NCI-H2171 treated with DMSO at 0.1 percent for 48 hours (cell line): Measurements from ENCODE around the gene ADAM12.
"Not testable (repeated sequence)": the region's sequence is repeated elsewhere in the genome, so short reads cannot be mapped to it uniquely, and the experiment has no call there.

ENCODE experiments used
- DNase-seq: peaks from one replicate; lab custom pipeline; 2025; lab: John Stamatoyannopoulos, UW

ADAM12 gene

GRCh38 chr10:126177417-126178030, 210.8 kb downstream of the ADAM12 start:
- no peak for DNase-seq

- no peak for DNase-seq
Observed at GRCh38 chr10:126175641-126176262, 212.5 kb downstream of the ADAM12 start.

DNA sequence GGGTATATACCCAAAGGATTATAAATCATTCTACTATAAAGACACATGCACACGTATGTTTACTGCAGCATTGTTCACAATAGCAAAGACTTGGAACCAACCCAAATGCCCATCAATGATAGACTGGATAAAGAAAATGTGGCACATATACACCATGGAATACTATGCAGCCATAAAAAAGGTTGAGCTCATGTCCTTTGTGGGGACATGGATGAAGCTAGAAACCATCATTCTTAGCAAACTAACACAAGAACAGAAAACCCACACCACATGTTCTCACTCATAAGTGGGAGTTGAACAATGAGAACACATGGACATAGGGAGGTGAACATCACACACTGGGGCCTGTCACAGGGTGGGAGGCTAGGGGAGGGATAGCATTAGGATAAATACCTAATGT, 215.5 kb downstream of the ADAM12 start:
- not testable (repeated sequence) for DNase-seq

DNA sequence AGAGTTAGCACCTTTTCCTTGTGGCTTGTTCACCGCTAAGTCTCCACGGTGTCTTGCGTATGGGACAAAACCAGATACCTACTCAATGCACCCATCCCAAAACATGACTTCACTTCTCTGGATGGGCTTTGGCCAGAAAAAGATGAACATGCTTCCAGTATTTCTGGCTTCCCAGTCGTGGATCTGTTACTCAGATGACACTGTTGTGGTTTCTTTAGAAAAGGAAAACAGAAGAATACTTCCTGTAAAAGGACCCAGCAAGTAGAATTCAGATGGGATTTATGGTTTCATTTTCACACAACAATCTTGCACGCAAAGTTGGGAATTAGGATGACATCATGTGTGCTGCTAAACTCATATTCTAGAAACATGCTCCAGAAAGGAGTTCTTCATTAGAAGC, 216.7 kb downstream of the ADAM12 start:
- DNase-seq, result no peak

GRCh38 chr10:126170776-126171175, 217.5 kb downstream of the ADAM12 start:
- DNase-seq, result no peak

- DNase-seq, result no peak
Observed at GRCh38 chr10:126170371-126170770, 217.9 kb downstream of the ADAM12 start.

DNA sequence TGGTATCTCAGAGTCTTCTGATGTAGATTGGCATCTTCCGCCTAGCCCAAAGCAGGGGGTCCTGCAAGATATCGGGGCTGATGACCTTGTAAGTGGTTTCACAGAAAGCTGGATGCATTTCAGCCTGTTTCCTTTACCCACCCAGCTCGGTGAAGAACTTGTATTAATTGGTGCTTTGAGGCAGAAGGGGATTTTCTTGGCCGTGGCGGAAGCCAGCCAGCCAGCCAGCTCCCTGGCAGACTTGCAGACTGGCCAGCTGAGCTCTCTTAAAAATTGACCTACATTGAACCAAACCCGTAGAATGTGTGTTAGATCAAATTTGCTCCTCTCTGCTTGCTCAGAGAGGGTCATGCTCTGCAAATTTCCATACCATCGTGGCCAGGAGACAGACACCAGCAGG, 218.4 kb downstream of the ADAM12 start:
- no peak for DNase-seq

DNA sequence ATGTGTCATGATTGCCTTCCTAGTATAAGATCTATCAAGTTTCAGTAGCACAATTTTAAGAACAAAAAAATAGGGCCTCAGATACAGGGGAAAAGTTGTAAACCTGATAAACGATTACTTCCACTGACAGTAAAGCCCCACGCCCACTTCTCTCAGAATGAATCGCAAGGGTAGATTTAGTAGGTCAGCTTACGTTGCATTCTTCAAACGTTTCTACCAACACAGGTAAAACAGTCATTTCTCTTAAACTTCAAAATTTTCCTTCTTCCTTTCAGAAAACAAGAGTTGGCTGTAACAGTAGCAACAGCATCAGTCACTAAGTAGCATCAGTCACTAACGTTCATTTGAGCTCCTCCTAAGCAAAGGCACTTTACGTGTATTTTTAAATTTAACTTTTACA, 221.5 kb downstream of the ADAM12 start:
- no peak for DNase-seq

- DNase-seq, result no peak
Observed at GRCh38 chr10:126165874-126166273, 222.4 kb downstream of the ADAM12 start.

DNA sequence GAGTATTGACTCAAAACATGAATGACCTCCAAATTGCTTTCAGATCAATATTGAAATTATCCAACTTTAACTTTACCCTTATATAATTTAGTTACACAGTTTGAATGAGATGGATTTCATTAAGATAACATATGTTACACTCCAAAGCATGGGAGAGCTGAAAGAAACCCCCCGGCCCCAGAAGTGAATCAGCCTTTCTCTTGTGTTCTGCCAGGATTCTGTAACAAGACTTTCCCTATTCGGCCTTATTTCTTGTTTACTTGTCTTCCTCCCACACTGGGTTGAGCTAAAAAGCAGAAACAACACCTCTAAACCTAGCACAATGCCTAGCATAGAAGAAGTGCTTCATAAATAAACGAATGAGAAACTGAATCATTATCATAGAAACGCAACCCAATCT, 224.8 kb downstream of the ADAM12 start:
- DNase-seq, result no peak

DNA sequence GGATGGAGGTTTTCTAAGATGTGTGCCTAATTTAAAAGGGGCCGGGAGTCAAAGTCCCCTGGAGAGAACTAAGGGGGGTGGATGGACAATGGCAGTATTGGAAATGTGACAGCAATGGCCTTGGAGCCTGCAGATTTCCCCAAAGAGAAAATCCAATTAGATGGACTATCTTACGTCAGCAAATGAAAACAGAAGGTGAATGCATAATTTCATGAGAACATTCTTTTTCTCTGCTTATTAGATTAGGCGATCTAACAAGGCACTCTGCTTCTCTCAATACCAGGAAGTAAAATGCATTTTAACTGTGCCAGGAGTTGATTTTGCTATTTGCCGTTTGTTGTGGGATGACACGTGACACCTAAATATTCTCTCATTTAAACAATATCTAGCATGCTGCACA, 226.6 kb downstream of the ADAM12 start:
- DNase-seq, result no peak

GRCh38 chr10:126160971-126161630, 227.2 kb downstream of the ADAM12 start:
- DNase-seq, result no peak

- DNase-seq, result no peak
Observed at GRCh38 chr10:126160571-126160970, 227.7 kb downstream of the ADAM12 start.

DNA sequence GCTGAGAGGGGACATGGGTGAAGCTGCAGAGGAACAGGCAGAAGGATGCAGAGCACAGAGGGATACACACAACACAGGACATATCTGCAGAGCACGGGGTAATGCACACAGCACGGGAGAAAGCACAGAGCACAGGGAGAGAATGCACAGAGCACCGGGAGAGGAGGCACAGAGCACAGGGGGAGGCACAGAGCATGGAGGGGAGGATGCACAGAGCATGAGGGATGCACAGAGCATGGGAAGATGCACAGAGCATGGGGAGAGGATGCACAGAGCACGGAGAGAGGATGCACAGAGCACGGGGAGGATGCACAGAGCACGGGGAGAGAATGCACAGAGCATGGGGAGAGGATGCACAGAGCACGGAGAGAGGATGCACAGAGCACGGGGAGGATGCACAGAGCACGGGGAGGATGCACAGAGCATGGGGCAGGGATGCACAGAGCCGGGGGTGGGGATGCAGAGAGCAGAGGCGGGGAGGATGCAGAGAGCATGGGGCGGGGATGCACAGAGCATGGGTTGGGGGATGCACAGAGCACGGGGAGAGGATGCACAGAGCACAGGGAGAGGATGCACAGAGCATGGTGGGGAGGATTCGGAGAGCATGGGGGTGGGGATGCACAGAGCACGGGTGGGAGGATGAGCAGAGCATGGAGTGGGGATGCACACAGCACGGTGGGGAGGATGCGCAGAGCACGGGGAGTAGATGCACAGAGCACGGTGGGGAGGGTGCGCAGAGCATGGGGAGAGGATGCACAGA, 230.0 kb downstream of the ADAM12 start:
- DNase-seq, result no peak

DNA sequence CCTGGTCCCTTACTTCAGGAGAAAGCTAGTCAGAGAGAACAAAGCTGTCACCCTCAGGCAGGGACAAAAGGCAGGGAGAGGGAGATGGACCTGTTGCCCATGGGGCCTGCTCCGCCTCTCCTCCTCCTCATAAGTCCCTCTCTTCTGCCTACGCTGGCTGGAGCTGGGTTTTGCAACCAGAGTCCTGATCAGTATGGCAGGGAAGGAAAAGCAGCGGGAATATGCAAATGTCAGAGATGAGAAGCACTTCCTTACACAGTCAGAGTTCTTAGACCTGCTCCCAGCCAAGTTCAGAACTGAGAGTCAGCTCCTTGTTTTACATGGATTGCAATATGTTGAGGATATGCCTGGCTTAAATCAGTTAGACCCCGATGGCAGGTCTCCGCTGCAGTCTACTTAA, 231.1 kb downstream of the ADAM12 start:
- no peak for DNase-seq

GRCh38 chr10:126156503-126156902, 231.8 kb downstream of the ADAM12 start:
- no peak for DNase-seq

DNA sequence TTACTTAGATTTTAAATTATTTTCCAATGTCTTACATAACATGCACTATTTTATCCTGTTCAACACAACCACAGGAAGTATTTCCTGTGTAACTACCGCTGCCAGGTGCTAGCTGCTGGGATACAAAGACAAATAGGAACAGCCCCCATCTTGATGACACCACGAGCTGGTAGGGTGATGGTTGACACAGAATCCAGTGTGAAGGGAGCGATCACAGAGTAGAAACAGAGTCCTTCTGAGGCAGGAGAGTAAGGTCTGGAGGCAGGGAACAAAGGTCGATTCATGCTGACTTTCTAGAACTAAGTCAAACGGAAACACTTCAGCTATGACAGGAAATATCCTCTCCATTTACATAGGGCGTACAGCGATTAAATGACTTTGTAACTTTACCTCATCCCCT, 232.3 kb downstream of the ADAM12 start:
- DNase-seq, result no peak

DNA sequence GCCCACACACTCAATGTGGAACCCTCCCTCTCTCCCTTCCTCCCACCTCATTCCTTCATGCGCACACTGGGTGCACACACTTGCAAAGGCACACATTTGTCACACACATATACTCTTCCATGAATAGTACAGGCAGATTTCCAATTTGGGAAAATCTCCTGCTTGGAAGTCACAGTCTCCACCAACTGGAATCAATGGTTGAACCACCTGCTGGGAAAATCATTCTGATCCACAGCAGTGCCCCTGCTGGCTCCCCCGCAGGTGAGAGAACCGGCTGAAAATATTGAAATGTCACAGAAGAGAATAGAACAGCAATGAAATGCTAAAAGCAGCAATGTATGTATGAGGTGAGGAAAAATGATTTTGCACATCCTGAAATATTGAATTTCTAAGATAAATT, 232.7 kb downstream of the ADAM12 start:
- no peak for DNase-seq

DNA sequence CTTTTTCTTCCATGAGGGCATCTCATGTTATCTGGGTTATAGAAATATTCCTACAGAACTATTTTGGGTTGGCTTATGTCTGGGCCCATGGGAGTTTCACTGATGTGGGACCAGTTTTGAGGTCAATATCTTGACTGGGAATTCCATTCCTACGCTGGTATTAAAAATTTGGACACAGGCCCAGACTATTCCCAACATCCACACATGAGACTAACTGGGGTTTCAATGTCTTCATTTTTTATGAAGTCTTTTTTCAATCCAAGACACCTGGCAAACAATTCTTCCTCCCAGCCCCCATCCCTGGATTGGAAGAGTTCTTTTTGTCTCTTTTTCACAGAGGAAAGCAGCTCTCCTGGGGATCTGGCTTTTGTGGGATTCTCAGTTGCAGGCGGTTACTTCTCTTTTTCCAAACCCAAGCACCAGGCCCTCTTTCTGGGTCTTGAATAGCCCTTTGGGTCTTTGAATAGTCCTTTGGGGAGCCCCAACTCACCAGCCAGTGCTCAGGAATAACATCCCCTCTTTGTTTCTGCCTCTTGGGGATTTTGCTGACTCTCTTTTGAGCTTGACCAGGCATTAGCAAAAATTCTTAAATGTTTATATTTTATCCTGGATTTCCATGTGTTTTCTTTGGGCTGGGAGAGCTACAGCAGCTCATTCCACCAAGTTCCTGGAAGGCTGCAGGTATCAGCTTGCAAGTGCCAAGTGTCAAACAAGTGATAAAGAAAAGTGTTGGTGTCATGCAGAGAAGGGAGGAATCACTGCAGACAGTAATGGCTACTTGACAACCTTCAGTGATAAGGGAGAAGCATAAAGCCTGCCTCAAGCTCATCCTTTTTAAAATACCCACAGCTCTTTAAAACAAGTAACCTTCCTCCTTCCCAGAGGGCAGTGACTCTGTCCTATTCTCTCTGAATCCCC, 234.3 kb downstream of the ADAM12 start:
- DNase-seq, result no peak

DNA sequence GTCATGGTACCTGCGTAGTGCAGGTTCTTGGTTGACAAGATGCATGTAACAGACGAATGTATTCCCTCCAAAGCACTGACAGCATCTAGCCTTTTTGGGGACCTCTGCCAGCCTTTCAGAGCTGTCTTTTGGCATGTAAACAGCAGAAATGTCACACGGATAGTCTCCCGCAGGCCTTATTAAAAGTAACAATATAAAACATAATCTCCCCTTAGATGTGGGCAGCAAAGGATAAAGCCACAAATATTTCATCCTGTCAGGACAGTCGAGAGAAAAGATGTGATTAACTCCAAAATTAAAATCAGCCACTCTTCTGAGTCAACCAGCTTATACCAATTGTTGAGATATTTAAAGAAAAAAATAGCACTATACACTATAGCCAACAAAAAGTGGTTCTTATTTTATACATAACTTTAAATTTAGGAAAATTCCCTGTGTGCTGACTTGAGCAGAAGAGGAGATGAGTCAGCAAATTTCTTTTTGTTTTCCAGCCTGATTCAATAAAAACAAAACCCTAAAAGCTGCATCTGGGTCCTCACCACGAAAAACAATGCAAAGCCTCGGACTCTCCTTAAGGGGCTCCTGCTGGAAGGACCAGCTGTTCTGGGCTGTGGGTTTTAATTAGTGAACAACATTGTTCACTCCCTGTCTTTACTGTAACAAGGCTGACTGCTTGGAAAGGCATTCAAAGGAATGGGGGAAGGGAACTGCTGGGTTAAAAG, 240.2 kb downstream of the ADAM12 start:
- peak; percentile 53 for DNase-seq

- DNase-seq, result no peak
Observed at GRCh38 chr10:126146771-126147170, 241.5 kb downstream of the ADAM12 start.
